Stimulated activated CD8-positive, alpha-beta memory T cell treated with anti-CD3 and anti-CD28 coated beads, Interleukin-2, amount 100 ng/mL, for 48 hours (primary cell): ENCODE results near the gene ORC2.
"Not testable (repeated sequence)": the region's sequence is repeated elsewhere in the genome, so short reads cannot be mapped to it uniquely, and the experiment has no call there.

Experiments
- DNase-seq, 2 donors: peaks; one replicate each; pipeline ENCODE4 v3.0.0-alpha.2; 2020; ENCODE audit warnings: low read depth in 2 of 2

ORC2 gene

GRCh38 chr2:200963124-200963917, at the start of gene ORC2:
TSS of gene ORC2 (minus strand) at chr2:200963660. CDS start at chr2:200958123, 5,537 bp downstream.
- peak; percentile 85 to 88 for DNase-seq

DNA sequence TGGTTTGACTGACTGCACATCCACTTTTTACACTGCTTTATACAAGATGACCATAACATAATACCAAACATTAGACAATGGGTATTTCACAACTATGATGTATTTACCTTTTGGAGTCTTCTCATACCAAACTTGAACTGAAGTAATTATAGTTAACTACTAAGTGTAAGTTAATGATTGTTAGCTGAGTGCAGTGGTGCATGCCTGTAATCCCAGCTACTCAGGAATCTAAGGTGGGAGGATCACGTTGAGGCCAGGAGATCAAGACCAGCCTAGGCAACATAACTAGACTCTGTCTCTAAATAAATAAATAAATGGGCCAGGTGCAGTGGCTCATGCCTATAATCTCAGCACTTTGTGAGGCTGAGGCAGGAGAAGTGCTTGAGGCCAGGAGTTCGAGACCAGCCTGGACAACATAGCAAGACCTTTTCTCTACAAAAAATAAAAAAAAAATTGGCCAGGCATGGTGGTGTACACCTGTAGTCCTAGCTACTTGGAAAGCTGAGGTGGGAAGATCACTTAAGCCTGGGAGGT, 44.9 kb upstream of the ORC2 start:
- no peak for DNase-seq

DNA sequence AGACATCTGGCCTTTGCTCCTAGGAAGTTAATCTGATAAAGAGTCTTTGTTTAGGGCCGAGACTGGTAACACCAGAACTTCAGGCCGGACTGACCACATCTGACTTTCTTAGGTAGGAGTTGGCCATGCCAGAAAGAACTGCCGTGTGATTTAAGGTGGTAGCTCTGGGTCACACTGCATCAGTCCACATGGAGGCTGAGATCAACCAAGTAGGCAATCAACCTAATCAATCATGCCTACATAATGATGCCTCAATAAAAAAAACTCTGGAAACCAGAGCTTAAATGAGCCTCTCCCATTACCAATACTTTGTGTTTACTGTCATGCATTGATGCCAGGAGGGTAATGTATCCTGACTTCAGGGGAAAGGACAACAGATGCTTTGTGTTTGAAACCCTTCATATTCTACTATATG, 44.1 kb upstream of the ORC2 start:
- no peak for DNase-seq

DNA sequence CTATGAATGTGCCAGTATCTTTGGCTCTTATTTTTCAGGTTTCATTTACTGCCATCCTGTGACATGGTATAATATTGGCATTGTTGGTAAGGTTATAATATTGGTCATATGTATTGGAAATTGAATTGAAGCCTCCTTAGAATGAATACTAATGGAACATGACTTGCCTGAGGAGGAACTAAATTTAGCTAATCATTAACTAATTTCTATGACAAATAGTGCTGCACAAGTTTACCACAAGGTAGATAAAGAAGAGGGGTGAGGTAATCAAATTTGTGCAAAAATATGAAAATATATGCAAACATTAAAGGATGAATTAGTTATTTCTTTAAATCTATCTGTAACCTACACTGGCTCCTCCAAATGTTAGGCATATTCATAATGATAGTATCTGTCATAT, 43.2 kb upstream of the ORC2 start:
- DNase-seq = no peak

DNA sequence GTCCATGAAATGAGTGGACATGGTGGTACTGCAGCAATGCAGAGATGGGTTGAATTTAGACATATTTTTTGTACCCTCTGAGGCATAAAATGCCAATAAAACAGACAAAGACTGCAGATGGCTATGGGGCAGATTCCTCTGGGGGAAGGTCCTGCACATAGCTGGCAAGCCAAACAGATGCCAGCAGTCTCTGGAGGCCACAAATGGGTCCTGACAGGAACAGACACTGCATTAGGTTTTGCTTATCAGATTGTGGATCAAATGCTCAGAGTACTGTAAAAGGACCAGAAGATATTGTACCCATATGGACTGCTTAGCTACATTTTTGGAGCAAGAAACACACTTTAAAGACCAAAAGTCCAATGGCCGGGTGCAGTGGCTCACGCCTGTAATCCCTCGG, 40.9 kb upstream of the ORC2 start:
- no peak for DNase-seq

- no peak for DNase-seq
These were observed 29.6 kb upstream of the ORC2 start for GRCh38 chr2:200993097-200993496.

- DNase-seq = no peak
These were observed 23.7 kb upstream of the ORC2 start for GRCh38 chr2:200987137-200987536.

DNA sequence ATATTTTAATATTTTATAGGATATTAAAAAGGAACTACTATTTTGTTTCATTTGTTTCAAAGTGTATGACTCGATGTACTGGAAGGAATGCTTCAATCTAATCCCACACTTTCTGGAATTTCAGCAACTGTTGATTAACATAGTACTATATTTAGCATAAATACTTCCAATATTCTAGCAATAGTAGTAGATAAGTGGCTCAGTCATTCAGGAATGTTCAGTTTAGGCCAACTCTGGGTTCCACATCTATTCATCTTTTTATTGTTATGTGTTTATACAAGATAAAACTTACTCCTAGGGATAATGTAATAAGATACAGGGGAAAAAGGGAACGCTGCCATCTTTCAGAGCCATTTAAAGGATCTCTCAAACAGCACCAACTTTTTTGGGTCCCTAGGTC, 22.3 kb upstream of the ORC2 start:
- DNase-seq = no peak

GRCh38 chr2:200976710-200977109, 13.2 kb upstream of the ORC2 start:
- no peak for DNase-seq

- DNase-seq = no peak
These were observed 12.2 kb upstream of the ORC2 start for GRCh38 chr2:200975672-200976071.

- not testable (repeated sequence) for DNase-seq
These were observed 6.6 kb upstream of the ORC2 start for GRCh38 chr2:200970057-200970456.

- DNase-seq = no peak
These were observed 5.3 kb upstream of the ORC2 start for GRCh38 chr2:200968735-200969134.

- no peak for DNase-seq
These were observed 4.7 kb upstream of the ORC2 start for GRCh38 chr2:200968162-200968561.

GRCh38 chr2:200966770-200967169, 3.3 kb upstream of the ORC2 start:
- no peak for DNase-seq

DNA sequence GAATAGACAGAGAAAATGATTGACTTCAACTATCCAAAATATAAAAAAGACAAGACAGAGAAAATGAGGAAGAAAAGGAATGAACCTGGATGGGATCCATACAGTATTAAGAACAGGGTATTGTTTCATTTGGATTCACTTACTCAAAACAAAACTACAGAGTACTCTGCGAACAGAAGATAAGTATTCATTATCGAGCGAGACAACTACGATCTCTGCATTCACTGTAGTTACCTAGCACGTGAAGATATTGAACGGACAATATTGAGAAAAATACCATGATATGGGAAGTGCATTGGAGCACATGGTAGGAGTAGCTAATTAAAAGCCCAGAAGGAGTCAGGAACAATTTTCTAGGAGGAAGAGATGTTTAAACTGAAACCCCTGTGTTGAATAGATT, 1.0 kb upstream of the ORC2 start:
- DNase-seq = no peak

DNA sequence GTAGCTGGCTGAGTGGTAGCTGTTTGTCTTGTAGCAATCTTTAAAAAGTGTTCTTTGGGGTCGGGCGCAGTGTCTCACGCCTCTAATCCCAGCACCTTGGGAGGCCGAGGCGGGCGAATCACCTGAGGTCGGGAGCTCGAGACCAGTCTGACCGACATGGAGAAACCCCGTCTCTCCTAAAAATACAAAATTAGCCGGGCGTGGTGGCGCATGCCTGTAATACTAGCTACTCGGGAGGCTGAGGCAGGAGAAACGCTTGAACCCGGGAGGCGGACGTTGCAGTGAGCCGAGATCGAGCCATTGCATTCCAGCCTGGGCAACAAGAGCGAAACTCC, 425 bp upstream of the ORC2 start:
- not testable (repeated sequence) for DNase-seq

GRCh38 chr2:200962811-200963123, 693 bp downstream of the ORC2 start:
- no peak for DNase-seq

- DNase-seq = no peak
These were observed 1.8 kb downstream of the ORC2 start for GRCh38 chr2:200961674-200962073.

DNA sequence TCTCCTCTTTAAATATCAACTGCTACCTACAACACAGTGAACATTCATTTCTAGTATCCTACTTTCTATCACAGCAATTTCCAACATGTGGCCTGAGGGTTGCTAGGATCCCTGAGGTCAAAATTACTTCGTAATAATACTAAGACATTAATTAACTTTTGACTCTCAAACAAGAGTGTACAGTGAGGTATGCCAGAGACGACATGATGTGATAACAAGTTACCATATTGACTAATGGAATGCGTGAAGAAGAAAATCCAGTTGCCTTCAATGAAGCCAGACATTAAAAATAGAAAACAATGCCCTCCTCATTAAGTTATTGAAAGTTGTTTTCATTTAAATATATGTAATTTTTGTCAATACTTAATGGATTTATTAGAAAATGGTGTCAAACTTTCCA, 13.1 kb downstream of the ORC2 start:
- DNase-seq = no peak

GRCh38 chr2:200945395-200945729, 18.1 kb downstream of the ORC2 start:
- DNase-seq = no peak

- peak; percentile 41 to 65 for DNase-seq
These were observed 18.7 kb downstream of the ORC2 start for GRCh38 chr2:200944467-200945394.

DNA sequence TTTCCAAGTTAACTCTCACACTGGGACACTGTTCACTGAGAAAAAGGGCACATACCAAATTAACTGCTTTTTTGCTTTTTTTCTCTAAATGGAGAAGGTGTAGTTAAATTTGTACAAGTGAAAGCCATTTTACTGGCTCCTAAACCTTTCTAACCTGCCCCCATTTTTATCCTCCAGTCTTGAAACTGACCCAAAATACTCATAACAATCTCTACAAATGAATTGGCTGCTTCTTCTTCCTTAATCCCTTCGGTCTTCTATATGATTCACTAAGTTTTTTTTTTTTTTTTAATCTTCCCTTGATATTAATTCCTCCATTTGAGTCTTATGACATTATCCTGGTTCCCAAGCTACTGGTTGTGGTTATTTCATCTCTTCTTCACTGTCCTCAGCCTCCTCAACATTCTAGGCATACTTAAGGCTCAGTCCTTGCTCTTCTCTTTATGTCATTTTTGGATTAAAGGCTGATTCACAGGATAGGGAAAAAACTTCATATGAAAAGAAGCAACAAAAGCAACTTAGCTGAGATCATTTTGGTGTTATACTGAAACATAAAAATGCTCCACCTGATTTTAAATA, 19.8 kb downstream of the ORC2 start:
- no peak for DNase-seq

GRCh38 chr2:200939832-200940231, 23.6 kb downstream of the ORC2 start:
- no peak for DNase-seq
